ENCODE measurements around the gene PCMTD2.
"Not testable (repeated sequence)": the region's sequence is repeated elsewhere in the genome, so short reads cannot be mapped to it uniquely, and the experiment has no call there.

PCMTD2 gene

GRCh38 chr20:64223526-64224067 lies 32.0 kb upstream of the PCMTD2 start:
- in situ Hi-C loops (cut with MboI; ENCODE audit: low sequenced_read_pairs) = no loop called here

- in situ Hi-C loops (cut with MboI; ENCODE audit: low sequenced_read_pairs) = no loop called here
Observed at GRCh38 chr20:64224351-64225170, 31.0 kb upstream of the PCMTD2 start.

- in situ Hi-C loops (cut with MboI; ENCODE audit: low sequenced_read_pairs) = no loop called here
Observed at GRCh38 chr20:64225171-64225595, 30.4 kb upstream of the PCMTD2 start.

- in situ Hi-C loops (cut with MboI; ENCODE audit: low sequenced_read_pairs) = no loop called here
Observed at GRCh38 chr20:64225828-64226598, 29.5 kb upstream of the PCMTD2 start.

GRCh38 chr20:64226686-64227580 lies 28.6 kb upstream of the PCMTD2 start:
- in situ Hi-C loops (cut with MboI; ENCODE audit: low sequenced_read_pairs) = no loop called here

GRCh38 chr20:64228086-64228653 lies 27.4 kb upstream of the PCMTD2 start:
- in situ Hi-C loops (cut with MboI; ENCODE audit: low sequenced_read_pairs) = no loop called here

GRCh38 chr20:64228751-64229506 lies 26.6 kb upstream of the PCMTD2 start:
- in situ Hi-C loops (cut with MboI; ENCODE audit: low sequenced_read_pairs) = no loop called here

GRCh38 chr20:64229507-64230061 lies 26.0 kb upstream of the PCMTD2 start:
- in situ Hi-C loops (cut with MboI; ENCODE audit: low sequenced_read_pairs) = no loop called here

- in situ Hi-C loops (cut with MboI; ENCODE audit: low sequenced_read_pairs) = no loop called here
Observed at GRCh38 chr20:64230461-64231145, 24.9 kb upstream of the PCMTD2 start.

- in situ Hi-C loops (cut with MboI; ENCODE audit: low sequenced_read_pairs) = no loop called here
Observed at GRCh38 chr20:64231621-64232550, 23.7 kb upstream of the PCMTD2 start.

GRCh38 chr20:64232794-64233193 lies 22.8 kb upstream of the PCMTD2 start:
- in situ Hi-C loops (cut with MboI; ENCODE audit: low sequenced_read_pairs) = no loop called here

GRCh38 chr20:64233725-64234124 lies 21.8 kb upstream of the PCMTD2 start:
- in situ Hi-C loops (cut with MboI; ENCODE audit: low sequenced_read_pairs) = no loop called here

GRCh38 chr20:64234291-64234791 lies 21.2 kb upstream of the PCMTD2 start:
- in situ Hi-C loops (cut with MboI; ENCODE audit: low sequenced_read_pairs) = no loop called here

GRCh38 chr20:64234921-64235565 lies 20.5 kb upstream of the PCMTD2 start:
- in situ Hi-C loops (cut with MboI; ENCODE audit: low sequenced_read_pairs) = not testable (repeated sequence)

- in situ Hi-C loops (cut with MboI; ENCODE audit: low sequenced_read_pairs) = no loop called here
Observed at GRCh38 chr20:64236137-64237088, 19.1 kb upstream of the PCMTD2 start.

- in situ Hi-C loops (cut with MboI; ENCODE audit: low sequenced_read_pairs) = no loop called here
Observed at GRCh38 chr20:64237316-64237715, 18.2 kb upstream of the PCMTD2 start.

Data from HL-60/S4 (cell line).